Measurements from ENCODE around the gene ATP6V1G3.

Gene ATP6V1G3

GRCh38 chr1:198534548-198535418, 5.7 kb downstream of the ATP6V1G3 start:
- DNase-seq: no peak
- Histone ChIP-seq H4K20me1 (ENCODE audit: insufficient read depth, low read length) (no peaks in the 10 kb centered on the region), H3F3A (ENCODE audit: insufficient read depth, low read length) (no peaks in the 10 kb centered on the region), H3K9ac (ENCODE audit: low read length) (no peak overlapping the region), H3K9me3 (replicated peaks; ENCODE audit: insufficient read depth, low read length) (no peaks in the 10 kb centered on the region), H3K4me3 (ENCODE audit: low read length) (no peak overlapping the region), H3K4me1 (ENCODE audit: low read length) (peaks cover 6% of the 10 kb centered on the region; the same call in 1 of the 2 replicates), H3K27me3 (replicated peaks; ENCODE audit: insufficient read depth, low read length) (no peaks in the 10 kb centered on the region), H3K36me3 (replicated peaks; ENCODE audit: insufficient read depth, low read length) (no peaks in the 10 kb centered on the region), H3K4me2 (ENCODE audit: low read depth, low read length) (no peak overlapping the region), H3K27ac (ENCODE audit: low read length) (no peak overlapping the region), H3K79me2 (ENCODE audit: low read length) (no peaks in the 10 kb centered on the region), H3K9me2 (replicated peaks; ENCODE audit: insufficient read depth, low read length) (no peaks in the 10 kb centered on the region), H2AFZ (ENCODE audit: low read length) (peak overlapping the region; percentile 34; the same call in 1 of the 2 replicates)
- TF ChIP-seq EZH2phosphoT487 (IDR thresholded peaks at IDR 0.05; ENCODE audit: low read length): no peak
- TF ChIP-seq CTCF (IDR thresholded peaks at IDR 0.05; ENCODE audit: low read length): no peak
- no peak for TF ChIP-seq EZH2 (optimal IDR thresholded peaks at IDR 0.05; ENCODE audit: low read depth, low read length)

GRCh38 chr1:198531891-198532290, 8.6 kb downstream of the ATP6V1G3 start:
- Histone ChIP-seq H3K4me2 (ENCODE audit: low read depth, low read length) (no peak overlapping the region), H2AFZ (ENCODE audit: low read length) (no peak overlapping the region)
- no peak for DNase-seq

GRCh38 chr1:198530953-198531352, 9.5 kb downstream of the ATP6V1G3 start:
- Histone ChIP-seq H3K27ac (ENCODE audit: low read length) (no peak overlapping the region), H3K4me1 (ENCODE audit: low read length) (peaks cover 6% of the 10 kb centered on the region; the same call in 1 of the 2 replicates), H3K4me3 (ENCODE audit: low read length) (no peak overlapping the region), H3K9me2 (replicated peaks; ENCODE audit: insufficient read depth, low read length) (no peaks in the 10 kb centered on the region), H3K36me3 (replicated peaks; ENCODE audit: insufficient read depth, low read length) (no peaks in the 10 kb centered on the region), H3K9me3 (replicated peaks; ENCODE audit: insufficient read depth, low read length) (no peaks in the 10 kb centered on the region), H2AFZ (ENCODE audit: low read length) (no peak overlapping the region), H3K4me2 (ENCODE audit: low read depth, low read length) (no peak overlapping the region), H3F3A (ENCODE audit: insufficient read depth, low read length) (no peaks in the 10 kb centered on the region), H4K20me1 (ENCODE audit: insufficient read depth, low read length) (no peaks in the 10 kb centered on the region), H3K27me3 (replicated peaks; ENCODE audit: insufficient read depth, low read length) (no peaks in the 10 kb centered on the region), H3K79me2 (ENCODE audit: low read length) (no peaks in the 10 kb centered on the region), H3K9ac (ENCODE audit: low read length) (no peak overlapping the region)
- no peak for DNase-seq
- no peak for TF ChIP-seq EZH2 (optimal IDR thresholded peaks at IDR 0.05; ENCODE audit: low read depth, low read length)
- TF ChIP-seq EZH2phosphoT487 (IDR thresholded peaks at IDR 0.05; ENCODE audit: low read length): no peak

More at GRCh38 chr1:198531891-198532290, 8.6 kb downstream of the ATP6V1G3 start:
- no peaks in the 10 kb centered on the region for H3F3A ChIP-seq (ENCODE audit: insufficient read depth, low read length)
- peaks cover 6% of the 10 kb centered on the region; the same call in 1 of the 2 replicates for H3K4me1 ChIP-seq (ENCODE audit: low read length)
- no peaks in the 10 kb centered on the region for H3K27me3 ChIP-seq (replicated peaks; ENCODE audit: insufficient read depth, low read length)
- H3K36me3 ChIP-seq (replicated peaks; ENCODE audit: insufficient read depth, low read length): no peaks in the 10 kb centered on the region
- no peak overlapping the region for H3K4me3 ChIP-seq (ENCODE audit: low read length)
- no peaks in the 10 kb centered on the region for H3K79me2 ChIP-seq (ENCODE audit: low read length)
- no peaks in the 10 kb centered on the region for H3K9me2 ChIP-seq (replicated peaks; ENCODE audit: insufficient read depth, low read length)
- TF ChIP-seq EZH2 (optimal IDR thresholded peaks at IDR 0.05; ENCODE audit: low read depth, low read length): no peak
- H3K9ac ChIP-seq (ENCODE audit: low read length): no peak overlapping the region
- no peak overlapping the region for H3K27ac ChIP-seq (ENCODE audit: low read length)
- no peaks in the 10 kb centered on the region for H3K9me3 ChIP-seq (replicated peaks; ENCODE audit: insufficient read depth, low read length)
- no peaks in the 10 kb centered on the region for H4K20me1 ChIP-seq (ENCODE audit: insufficient read depth, low read length)

GRCh38 chr1:198529414-198529813, 11.1 kb downstream of the ATP6V1G3 start:
- DNase-seq: no peak
- Histone ChIP-seq H3K4me3 (ENCODE audit: low read length) (no peak overlapping the region), H4K20me1 (ENCODE audit: insufficient read depth, low read length) (no peaks in the 10 kb centered on the region)

More at GRCh38 chr1:198529414-198529813, 11.1 kb downstream of the ATP6V1G3 start:
- Histone ChIP-seq H2AFZ (ENCODE audit: low read length) (no peak overlapping the region), H3K9ac (ENCODE audit: low read length) (no peak overlapping the region), H3K9me3 (replicated peaks; ENCODE audit: insufficient read depth, low read length) (no peaks in the 10 kb centered on the region), H3K9me2 (replicated peaks; ENCODE audit: insufficient read depth, low read length) (no peaks in the 10 kb centered on the region), H3K79me2 (ENCODE audit: low read length) (no peaks in the 10 kb centered on the region), H3K27me3 (replicated peaks; ENCODE audit: insufficient read depth, low read length) (no peaks in the 10 kb centered on the region), H3F3A (ENCODE audit: insufficient read depth, low read length) (no peaks in the 10 kb centered on the region), H3K27ac (ENCODE audit: low read length) (no peak overlapping the region), H3K4me2 (ENCODE audit: low read depth, low read length) (no peak overlapping the region), H3K4me1 (ENCODE audit: low read length) (peaks cover 2% of the 10 kb centered on the region; the same call in 1 of the 2 replicates), H3K36me3 (replicated peaks; ENCODE audit: insufficient read depth, low read length) (no peaks in the 10 kb centered on the region)
- no peak for TF ChIP-seq EZH2phosphoT487 (IDR thresholded peaks at IDR 0.05; ENCODE audit: low read length)
- no peak for TF ChIP-seq CTCF (IDR thresholded peaks at IDR 0.05; ENCODE audit: low read length)
- no peak for TF ChIP-seq EZH2 (optimal IDR thresholded peaks at IDR 0.05; ENCODE audit: low read depth, low read length)

Data from MM.1S (cell line).